Ovary (tissue), 3 donors: ENCODE results near the gene C6.

Experiments
- EP300 ChIP-seq: sonication (generic); formaldehyde crosslinking; IDR thresholded peaks from one replicate; pipeline ENCODE4 v1.6.1; 2017; ENCODE audit warnings: antibody characterized with exemption
- TF ChIP-seq, protein P1 (sequence below), 3 donors: fragments of 450-650 bp in 2 of 3; fragments of 200-600 bp in 1 of 3; IDR thresholded peaks; one replicate each; pipeline versions ENCODE4 v1.5.1 to v1.8.0; 2016 to 2022; ENCODE audit warnings: antibody characterized with exemption in 3 of 3, mild to moderate bottlenecking in 1 of 3
- donor health status: DM: no; HTN: no; CAD: no.

DNA sequence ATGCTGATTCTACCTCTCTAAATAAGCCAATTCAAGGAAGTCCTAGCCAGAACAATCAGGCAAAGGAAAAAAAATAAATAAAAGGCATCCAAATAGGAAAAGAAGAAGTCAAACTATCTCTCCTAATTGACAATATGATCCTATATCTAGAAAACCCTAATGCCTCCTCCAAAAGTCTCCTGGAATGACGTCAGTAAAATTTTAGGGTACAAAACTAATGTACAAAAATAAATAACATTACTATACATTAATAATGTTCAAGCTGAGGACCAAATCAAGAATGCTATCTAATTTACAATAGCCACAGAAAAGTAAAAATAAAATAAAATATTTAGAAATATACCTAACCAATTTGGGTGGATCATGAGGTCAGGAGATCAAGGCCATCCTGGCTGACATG is 33.8 kb upstream of the C6 start:
- TF ChIP-seq, protein P1, sequence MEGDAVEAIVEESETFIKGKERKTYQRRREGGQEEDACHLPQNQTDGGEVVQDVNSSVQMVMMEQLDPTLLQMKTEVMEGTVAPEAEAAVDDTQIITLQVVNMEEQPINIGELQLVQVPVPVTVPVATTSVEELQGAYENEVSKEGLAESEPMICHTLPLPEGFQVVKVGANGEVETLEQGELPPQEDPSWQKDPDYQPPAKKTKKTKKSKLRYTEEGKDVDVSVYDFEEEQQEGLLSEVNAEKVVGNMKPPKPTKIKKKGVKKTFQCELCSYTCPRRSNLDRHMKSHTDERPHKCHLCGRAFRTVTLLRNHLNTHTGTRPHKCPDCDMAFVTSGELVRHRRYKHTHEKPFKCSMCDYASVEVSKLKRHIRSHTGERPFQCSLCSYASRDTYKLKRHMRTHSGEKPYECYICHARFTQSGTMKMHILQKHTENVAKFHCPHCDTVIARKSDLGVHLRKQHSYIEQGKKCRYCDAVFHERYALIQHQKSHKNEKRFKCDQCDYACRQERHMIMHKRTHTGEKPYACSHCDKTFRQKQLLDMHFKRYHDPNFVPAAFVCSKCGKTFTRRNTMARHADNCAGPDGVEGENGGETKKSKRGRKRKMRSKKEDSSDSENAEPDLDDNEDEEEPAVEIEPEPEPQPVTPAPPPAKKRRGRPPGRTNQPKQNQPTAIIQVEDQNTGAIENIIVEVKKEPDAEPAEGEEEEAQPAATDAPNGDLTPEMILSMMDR (IDR thresholded peaks at IDR 0.05), result no peak
- no peak for TF ChIP-seq EP300
